NCI-H1092 (cell line): ENCODE data around the gene CRYBG3.
"Not testable (repeated sequence)": the region's sequence is repeated elsewhere in the genome, so short reads cannot be mapped to it uniquely, and the experiment has no call there.

ENCODE experiments used
- DNase-seq: peaks from one replicate; lab custom pipeline; 2025; lab: John Stamatoyannopoulos, UW

CRYBG3 gene

DNA sequence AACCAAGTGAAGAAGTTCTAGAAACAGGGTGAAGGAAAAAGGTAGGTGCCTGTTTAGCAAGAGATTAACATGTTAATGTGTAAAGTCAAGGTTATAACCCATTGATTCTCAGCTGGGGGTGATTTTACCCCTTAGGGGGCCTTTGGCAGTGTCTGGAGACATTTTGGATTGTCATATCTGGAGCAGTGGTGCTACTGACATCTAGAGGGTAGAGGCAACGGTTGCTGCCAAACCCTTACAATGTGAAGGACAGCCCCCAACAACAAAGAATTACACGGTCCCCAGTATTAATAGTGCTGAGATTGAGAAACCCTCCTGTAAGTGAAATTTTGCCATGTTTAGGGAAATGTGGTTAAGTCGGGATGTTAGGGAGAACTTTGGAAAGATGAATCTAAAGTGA lies 74.7 kb downstream of the CRYBG3 start:
- DNase-seq: no peak

DNA sequence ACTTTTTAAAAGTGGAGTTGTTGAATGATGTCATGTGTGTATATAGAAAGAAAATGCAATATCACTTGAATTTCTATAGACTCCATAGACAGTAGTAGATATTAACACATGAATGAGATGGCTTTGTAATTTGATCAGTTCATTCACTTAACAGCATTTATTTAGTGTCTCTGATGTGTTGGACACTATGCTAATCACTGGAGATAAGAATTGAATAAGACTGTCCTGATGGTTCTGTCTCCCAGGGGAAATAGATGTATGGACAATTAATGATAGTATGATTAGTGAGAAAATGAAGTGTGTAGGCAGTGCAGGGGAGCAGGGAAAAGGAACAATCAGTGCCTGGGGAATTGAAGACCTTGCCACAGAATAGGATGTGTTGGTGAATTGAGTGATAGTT lies 77.5 kb downstream of the CRYBG3 start:
- DNase-seq: no peak

DNA sequence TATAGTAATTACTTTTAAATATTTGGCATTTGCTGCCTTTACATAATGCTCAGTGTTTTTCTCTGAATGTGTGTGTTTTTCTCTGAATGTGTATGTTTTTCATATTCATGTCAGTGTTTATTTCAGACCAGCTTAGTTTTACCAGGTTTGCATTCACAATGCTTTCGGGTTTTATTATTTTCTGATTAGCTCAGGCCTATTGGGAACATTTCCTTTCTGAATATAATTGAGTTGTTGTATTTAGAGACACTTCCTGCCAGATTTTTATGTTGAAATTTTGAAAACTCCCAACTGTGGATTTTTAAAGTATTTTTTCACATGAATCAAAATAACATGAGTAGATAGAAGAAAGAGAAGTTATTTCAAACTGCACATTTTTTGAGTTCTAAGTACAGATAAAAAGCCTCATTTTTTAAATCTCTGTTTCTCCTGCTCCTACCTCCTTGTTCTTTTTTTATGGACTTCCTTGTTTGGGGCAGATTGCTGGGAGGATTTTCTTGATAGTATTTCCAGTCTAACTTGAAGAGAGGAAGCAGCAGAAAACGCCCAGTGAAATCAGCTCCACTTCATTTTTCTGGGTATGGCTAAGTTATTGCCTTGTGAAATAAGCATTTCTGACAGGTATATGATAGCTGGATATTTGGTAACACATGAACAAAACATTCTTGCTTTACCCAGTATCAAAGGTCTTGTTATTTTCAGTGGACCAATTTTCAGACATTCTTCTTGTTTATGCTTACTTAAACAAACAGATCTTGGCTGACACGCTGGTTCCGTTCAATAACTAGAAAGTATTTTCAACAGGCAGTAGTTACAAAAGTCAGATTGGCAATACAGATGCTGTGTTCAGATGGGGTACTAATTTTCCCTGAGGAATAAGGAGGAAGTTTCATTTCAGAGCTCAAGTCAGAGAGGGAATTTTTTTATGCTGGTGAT lies 79.8 kb downstream of the CRYBG3 start:
- no peak for DNase-seq

DNA sequence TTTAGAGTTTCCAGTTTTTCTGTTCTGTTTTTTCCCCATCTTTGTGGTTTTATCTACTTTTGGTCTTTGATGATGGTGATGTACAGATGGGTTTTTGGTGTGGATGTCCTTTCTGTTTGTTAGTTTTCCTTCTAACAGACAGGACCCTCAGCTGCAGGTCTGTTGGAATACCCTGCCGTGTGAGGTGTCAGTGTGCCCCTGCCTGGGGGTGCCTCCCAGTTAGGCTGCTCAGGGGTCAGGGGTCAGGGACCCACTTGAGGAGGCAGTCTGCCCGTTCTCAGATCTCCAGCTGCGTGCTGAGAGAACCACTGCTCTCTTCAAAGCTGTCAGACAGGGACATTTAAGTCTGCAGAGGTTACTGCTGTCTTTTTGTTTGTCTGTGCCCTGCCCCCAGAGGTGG lies 88.0 kb downstream of the CRYBG3 start:
- not testable (repeated sequence) for DNase-seq

DNA sequence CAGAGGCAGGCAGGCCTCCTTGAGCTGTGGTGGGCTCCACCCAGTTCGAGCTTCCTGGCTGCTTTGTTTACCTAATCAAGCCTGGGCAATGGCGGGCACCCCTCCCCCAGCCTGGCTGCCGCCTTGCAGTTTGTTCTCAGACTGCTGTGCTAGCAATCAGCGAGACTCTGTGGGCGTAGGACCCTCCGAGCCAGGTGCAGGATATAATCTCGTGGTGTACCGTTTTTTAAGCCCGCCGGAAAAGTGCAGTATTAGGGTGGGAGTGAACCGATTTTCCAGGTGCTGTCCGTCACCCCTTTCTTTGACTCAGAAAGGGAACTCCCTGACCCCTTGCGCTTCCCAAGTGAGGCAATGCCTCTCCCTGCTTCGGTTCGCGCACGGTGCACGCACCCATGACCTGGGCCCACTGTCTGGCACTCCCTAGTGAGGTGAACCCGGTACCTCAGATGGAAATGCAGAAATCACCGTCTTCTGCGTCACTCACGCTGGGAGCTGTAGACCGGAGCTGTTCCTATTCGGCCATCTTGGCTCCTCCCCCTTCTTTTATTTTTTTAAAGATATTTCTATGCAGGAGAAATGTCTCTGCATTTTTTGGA lies 88.5 kb downstream of the CRYBG3 start:
- not testable (repeated sequence) for DNase-seq

DNA sequence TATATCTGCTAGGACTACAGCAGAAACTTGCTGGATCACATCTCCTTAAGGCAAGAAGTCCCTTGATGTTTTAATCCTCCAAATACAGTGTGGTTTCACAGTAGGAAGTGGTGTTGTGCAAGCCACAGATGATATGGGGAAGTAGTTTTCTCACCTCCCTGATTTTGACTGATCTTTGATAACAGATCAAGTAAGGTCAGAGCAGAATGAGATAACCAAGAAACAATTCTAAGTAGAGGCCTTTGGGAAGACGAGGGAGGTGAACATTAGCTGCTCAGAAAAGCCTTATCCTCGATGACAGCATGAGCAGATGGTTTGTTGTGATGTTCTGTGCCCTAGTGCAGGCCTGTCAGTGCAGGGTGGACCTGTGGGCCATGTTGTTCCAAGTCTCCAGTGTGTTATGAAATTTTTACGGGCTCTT lies 89.1 kb downstream of the CRYBG3 start:
- DNase-seq: no peak

DNA sequence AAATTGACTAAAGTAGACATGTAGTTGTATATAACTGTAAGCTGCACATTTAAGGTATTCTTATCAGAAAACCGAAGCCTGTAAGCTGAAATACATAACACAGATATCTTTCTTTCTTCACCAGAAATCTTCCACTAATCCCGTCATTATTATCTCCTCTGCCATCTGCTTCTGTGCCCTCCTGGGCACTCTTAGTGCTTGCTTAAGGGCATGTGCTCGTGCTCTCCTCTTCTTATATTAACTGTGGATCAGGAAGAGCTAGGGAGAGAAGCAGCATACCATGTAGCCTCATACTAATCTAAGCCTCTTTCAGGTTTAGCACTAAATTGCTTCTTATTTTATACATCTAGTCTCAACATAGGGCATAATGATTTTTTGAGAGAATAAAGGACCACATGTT lies 89.6 kb downstream of the CRYBG3 start:
- no peak for DNase-seq

DNA sequence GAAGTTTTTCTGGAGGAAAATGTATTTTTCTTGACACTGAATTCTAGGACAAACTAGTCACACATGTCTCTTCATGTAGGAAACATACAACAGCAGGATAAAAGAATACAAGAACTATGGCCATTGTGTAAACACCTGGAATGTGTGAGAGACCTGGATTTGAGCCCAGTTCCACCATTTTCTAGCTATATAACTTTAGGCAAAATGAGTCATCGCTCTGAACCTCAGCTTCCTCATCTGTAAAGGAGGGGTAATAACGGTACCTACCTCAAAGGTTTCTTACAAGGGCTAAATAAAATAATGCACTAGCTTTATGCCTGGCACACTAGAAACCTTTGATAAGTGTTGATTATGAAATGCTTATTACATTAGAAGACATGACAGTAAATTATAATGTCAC lies 92.6 kb downstream of the CRYBG3 start:
- no peak for DNase-seq

DNA sequence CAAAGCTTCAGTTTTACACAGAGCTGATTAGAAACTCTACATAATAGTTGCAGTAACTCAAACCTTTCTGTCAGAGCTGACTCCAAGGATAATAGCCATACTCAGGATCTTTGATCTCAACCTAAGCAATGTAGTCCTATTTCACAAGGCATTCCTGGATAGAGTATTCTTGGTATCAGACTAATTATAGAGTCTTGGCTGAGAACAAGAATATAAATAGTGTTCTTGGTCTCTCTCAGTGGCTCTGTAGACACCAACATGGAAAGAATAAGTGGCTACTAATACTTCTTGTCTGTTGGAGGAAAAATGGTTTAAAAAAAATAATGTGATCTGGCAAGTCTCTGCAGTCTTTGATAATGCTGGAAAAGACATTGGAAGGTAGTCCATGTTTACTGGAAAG lies 94.8 kb downstream of the CRYBG3 start:
- DNase-seq: no peak

DNA sequence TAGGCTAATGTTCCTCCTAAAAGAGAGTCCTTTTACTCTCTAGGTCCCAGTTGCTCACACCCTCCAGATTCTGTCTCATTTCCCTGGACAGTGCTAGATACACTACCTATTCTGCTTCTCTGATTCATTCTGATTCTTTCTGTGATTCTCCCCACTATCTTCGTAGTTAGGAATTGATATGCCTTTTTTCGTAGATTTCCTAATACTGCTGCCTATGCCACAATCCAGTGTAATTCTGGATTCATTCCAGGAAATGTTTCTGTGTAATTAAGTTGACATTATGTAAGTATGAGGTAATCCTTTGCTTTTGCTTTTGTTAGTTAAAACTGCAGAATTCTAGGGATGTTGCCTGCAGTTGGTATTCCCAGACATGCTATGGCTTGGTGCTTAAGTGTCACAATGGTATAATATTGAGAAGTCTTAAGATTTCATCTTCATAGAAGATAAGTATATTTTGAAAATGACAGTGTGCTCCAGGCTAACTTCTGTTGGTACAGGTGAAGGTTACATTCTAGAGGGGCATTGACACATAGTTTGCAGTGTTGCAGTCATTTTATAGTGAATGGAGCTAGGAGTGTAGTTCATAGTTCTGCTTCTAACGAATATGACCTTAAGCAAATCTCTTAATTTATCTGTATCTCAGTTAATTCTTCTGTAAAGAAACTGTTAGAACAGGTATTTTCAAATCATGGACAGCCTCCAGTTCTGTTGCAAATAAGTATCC lies 96.2 kb downstream of the CRYBG3 start:
- no peak for DNase-seq

DNA sequence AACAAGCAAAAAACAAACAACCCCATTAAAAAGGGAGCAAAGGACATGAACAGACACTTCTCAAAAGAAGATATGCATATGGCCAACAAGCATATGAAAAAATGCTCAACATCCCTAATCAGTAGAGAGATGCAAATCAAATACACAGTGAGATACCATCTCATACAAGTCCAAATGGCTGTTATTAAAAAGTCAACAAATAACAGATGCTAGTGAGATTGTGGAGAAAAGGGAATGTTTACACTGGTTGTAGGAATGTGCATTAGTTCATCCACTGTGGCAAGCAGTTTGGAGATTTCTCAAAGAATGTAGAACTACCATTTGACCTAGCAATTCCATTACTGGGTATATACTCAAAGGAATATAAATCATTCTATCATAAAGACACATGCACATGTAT lies 105.9 kb downstream of the CRYBG3 start:
- DNase-seq: no peak

DNA sequence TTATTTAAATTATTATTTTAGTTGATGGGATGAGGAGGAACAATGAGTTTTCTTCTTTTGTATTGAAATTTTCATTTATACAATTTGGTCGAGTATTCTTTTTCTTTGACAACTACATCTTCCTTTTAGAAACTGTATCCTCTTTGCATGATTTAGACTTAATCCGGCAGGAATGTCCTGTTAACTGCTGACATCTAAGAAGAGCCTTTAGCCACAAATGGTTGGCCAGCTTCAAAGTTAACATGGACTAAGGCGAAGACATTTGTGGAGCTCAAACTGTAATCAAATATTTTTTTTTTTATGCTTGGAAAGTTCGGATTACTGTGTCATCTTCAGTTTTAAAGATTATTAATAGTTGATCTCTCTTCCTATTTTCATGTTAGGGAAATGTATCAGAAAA lies 107.2 kb downstream of the CRYBG3 start:
- DNase-seq: no peak

DNA sequence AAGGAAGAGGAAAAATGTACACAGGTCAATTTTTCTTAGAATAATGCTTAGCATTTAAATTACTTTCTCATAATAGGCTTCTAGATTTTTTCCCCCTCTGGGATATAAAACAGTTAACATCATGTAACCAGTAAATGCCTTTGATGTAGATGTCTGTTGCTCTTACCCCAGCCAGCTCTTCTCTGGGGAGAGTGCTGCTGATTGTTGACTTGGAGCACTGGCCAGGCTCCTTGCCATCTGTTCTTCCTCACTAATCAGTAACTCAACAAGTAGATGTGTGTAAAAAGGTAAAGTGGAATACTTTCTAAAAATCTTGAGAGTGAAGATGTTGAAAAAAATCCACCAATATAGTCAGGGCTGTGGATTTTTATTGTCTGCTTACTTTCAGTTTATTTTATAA lies 108.2 kb downstream of the CRYBG3 start:
- no peak for DNase-seq

DNA sequence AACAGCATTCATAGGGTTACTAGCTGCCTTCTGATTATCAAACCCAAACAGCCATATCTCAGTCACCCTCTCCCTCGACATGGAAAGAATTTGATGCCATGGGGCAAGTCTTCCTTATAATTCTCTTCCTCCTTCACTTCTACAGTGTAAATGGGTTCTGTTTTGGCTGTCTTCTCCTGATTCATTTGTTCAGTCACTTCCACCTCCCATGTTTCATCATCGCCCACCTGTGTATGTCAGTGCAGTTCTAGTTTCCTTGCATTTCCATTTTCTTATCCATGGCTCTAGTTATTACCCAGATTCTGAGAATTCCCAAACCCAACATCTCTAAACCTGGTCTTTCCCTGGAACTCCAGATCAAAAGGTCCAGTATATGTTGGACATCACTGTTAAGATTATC lies 109.4 kb downstream of the CRYBG3 start:
- no peak for DNase-seq

DNA sequence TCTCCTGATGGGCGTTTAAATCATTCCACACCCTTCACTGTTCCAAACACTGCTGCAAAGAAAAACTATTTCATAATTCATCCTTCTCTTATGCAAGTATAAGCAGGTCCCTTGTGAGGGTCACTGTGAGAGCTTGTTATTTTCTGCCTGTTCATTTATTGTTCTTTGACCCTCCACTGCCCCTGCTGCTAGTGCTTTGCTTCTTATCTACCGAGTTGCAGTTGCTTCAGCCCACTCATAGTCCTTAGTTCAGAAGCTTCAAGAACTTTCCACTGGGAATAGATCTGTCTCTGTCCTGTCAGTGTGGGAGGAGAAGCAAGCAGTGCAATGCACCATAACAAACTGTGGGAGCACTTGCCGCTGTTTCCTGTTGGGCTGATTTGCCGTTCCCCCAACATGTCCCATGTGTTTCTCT lies 110.6 kb downstream of the CRYBG3 start:
- no peak for DNase-seq

DNA sequence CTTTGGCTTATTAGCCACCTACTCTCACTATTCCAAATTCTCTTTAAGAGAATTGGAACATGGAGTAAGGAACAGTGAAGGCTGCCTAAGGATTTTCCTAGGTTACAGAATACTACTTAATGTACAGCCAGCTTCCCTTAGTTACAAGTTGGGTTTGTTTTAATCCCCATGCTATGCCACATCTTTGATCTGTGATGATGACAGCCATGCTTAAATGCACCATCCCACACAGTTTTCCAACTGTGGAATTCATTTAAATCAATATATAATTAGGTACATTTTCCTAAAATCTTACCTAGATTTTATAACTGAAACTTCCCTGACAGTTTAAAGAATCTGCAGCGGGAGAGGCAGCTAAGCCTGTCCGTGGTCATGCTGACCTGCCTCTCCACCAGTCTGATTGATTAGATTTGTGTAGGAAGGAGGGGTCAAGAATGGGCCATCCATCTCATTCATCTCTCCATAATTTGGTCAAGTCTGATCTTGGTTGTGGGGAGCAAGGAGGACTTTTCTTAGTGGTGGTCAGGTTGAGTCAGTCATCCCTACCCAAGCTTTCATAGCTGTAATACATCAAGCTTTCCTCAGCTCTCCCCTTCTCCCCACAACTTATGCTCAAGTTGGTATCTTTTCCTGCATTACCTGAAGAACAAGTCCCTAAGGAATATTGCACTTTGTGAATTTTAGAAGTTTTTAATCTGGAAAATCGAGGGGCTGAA lies 113.3 kb downstream of the CRYBG3 start:
- DNase-seq: no peak

DNA sequence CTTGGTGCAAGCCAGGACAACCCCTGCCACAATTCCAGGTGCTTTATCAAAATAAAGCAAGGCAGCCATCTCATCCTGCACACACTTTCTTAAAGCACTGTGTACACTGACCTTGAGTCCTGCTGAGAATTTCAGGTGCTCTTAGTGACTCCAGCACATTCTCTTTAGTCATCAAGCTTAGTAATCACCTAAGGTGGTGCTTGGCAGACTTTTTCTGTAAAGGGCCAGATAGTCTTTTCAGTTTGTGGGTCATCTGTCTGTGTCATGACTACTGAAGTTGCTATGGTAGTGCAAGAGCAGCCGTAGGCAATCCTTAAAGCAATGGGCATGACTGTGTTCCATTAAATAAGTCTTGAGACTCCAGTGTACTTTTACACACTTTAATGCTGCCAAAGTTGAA lies 114.0 kb downstream of the CRYBG3 start:
- no peak for DNase-seq

DNA sequence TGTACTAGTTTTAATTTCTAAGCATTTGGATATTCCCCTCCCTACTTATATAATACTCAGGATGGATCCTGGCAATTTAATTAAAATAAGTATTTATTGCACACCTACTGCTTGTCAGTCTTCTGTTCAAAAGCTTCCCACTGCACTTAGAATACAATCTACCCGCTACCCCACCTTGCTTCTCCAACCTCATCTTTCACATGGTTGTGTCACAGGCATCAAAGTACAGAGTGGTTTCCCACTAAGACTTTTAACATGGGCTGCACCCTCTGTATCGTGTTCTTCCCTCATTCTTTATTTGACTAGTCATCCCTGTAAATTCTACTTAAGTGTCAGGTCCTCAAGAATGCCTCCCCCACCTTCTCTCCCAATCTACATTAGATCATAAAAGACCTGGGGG lies 115.4 kb downstream of the CRYBG3 start:
- no peak for DNase-seq

DNA sequence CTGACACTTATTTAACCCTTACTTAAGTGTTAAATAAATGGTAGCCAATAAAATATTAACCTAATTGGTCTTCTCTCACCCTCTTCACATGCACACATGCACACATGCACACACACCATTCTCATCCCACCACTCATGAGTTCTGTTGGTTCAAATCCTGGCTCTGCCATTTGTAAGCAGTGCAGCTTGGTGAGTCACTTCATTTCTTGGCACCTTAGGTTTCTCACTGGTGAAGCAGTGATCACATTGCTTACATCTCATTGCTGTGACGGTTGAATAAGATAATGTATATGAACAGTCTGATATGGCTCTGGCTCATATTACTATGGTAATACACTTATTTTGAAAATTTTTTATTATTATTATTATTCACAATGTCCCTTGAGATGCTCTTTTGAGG lies 116.6 kb downstream of the CRYBG3 start:
- no peak for DNase-seq

DNA sequence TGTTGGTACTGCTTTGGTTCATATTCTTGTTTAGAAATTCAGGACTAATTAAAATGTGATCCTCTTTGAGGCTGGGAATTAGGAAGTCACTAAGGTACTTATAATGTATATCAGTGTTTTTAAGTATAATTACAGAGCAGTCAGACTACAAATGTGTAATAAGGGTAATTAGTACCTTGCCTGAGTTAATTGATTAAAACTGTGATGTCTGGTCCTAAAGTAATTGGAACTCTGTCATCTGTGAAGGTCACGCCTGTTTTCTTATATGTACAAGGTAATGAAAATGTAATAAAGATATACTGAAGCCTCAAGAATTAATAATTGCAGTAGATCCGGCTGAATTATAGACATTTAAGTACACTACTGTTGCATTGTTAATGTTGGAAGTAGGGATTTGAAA lies 117.6 kb downstream of the CRYBG3 start:
- no peak for DNase-seq

DNA sequence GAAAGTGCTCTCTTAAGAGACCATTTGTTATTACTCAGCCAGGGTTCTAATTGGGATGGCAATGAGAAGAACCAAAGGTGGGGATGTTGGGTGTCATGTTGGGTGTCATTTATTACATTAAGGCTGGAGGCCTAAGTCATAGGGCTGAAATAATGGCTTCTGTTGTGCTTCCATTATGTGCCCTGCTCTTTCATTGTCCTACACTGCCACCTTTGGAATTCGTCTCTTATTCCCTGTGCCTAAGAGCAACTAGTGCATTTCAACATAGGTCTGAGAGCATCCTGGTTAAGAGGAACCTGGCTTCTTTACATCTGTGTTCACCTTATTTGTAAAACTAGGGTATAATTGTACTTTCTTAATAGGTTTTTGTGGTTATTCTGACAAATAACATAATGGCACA lies 118.2 kb downstream of the CRYBG3 start:
- DNase-seq: no peak

DNA sequence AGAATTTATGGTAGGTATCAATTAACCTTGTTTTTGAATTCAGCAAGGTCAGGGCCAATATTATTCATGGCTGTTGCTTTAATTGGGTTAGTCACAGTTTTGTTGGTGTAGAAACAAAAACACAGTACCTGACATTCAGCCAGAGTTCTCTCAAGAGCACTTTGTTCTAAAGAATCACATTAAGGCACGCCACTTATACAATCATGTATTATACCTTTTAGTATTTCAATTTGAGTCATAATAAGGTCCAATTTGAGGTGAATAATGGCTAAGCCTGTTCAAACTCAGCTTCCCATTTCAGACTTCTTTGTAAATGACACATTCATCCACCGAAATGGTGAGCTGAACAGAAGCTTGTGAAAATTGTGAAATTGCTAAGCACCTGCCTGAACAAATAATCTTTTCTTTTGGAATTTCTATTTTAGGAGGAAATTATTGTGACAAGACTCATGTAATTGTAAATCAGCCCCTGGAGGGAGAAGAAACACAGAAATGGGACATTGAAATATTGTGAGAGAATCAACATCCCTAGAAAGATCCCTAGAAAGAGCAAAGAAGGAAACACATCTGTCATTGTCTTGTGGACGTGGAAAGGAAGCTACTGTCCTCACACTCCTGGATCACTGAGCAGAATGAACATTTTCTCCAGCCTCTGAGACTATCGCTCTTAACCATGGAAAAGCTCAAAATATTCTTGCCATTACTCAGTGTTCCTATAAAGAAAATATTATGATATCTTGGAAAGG lies 121.2 kb downstream of the CRYBG3 start:
- no peak for DNase-seq
